NCI-H2171 treated with DMSO at 0.1 percent for 48 hours (cell line): ENCODE measurements around the gene CDH24.

Experiments
- DNase-seq: peaks from one replicate; lab custom pipeline; 2025; lab: John Stamatoyannopoulos, UW

The CDH24 gene, protein sequence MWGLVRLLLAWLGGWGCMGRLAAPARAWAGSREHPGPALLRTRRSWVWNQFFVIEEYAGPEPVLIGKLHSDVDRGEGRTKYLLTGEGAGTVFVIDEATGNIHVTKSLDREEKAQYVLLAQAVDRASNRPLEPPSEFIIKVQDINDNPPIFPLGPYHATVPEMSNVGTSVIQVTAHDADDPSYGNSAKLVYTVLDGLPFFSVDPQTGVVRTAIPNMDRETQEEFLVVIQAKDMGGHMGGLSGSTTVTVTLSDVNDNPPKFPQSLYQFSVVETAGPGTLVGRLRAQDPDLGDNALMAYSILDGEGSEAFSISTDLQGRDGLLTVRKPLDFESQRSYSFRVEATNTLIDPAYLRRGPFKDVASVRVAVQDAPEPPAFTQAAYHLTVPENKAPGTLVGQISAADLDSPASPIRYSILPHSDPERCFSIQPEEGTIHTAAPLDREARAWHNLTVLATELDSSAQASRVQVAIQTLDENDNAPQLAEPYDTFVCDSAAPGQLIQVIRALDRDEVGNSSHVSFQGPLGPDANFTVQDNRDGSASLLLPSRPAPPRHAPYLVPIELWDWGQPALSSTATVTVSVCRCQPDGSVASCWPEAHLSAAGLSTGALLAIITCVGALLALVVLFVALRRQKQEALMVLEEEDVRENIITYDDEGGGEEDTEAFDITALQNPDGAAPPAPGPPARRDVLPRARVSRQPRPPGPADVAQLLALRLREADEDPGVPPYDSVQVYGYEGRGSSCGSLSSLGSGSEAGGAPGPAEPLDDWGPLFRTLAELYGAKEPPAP

DNA sequence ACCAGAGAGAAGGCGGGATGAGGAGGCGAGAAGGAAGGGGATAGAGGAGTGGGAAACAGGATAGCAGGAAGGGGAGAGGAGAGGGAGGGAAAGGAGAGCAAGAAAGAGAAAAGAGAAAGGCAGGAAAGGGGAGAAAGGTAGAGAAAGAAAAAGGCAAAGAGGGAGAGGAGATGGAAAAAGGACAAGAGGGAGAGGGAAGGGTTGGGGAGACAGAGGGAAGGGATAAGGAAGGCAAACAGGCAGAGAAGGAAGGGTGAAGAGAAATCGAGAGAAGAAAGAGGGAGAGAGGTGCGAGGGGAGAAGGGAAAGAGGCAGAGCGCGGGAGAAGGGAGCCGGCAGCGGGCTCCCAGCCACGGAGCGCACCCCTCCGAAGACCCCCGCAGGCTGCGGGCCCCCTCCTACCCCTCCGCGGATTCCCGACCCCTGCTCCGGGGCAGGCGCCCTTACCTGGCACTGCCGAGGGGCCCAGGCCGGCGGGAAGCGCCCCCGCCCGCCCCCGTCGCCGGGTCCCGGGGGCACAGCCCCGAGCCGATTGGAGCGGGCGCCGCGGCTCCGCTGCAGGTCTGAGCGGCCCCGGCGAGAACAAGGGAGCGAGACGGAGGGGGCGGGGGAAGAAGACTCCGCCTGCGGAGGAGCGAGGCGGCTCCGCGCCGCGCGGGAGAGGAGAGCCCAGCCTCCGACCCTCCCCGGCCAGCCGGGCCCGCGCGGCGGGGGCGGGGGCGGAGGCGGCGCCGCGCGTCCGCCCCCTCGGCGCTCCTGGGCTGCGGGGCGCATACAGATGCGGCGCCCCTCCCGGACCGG lies at the start of gene CDH24:
TSS of gene CDH24 (minus strand) at position 565 of the 801 bp plus-strand sequence. CDS start 1,787 bp downstream, outside the sequence.
- no peak for DNase-seq

DNA sequence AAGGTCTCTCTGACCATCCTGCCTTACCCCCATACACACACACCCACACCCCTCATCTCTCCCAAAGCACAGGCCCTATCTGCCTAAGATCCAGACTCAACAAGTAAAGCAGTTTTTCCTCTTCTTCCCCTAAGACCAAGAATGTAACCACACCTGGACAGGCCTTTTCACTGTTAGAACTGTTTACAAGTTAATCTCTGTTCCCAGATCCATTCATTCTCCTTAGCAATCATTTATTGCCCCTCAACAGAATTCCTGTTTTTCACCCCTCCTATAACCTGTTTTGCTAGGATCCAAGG lies 49.4 kb upstream of the CDH24 start:
- no peak for DNase-seq

DNA sequence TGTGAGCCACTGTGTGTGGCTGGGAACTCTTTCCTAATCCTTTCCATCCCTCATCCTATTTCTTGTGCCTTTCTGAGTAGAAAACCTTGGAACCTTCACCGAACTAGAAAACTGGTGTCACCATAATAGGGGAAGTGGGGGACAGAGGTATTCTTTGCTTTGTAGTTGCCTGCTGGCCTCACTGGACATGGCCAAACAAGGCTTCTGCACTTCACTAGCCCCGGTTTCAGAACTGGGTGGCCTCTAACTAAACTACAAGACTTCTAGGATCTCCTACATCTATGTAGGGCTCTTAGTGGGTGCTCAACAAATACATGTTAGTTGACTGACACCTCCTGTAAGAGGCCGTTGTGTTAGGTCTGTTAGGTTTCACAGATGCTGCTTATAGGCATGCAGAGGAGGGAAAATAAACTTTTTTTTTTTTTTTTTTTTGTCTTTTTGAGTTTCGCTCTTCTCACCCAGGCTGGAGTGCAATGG lies 48.1 kb upstream of the CDH24 start:
- no peak for DNase-seq

DNA sequence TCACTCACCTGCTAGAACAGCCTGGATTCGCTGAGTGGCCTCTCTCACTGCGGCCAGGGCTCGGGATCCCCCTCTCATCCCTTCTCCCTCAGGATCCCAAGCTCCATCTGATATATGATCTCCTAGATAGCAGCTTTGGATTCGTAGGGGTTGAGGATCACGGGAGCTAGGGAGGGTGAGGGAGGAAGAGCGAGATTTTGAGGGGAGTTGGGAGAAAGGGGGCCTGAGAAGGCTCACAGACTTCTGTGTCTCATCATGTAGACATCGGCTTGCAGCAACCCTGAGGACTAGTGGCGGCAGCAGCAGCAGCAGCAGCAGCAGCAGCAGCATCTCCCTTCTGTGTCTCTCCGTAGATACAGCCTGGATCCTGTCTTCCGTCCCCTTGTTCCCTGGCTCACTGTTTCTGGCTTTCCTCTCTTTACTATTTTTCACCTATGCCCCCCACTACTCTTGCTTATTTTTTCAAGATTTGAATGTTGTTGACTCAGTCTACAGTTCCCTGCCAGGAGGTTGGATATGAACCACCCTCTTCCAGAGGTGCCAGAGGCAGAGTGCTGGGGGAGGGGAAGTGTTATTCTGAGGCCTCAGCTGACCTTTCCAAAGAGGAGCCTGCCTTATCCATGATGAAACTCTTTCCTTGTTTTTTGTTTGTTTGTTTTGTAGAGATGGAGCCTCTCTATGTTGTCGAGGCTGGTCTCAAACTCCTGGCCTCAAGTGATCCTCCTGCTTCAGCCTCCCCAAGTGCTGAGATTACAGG lies 47.4 kb upstream of the CDH24 start, which contains the start of gene CIROP:
TSS of gene CIROP (minus strand) at position 399 of the 757 bp plus-strand sequence. CDS start at position 330, 69 bp downstream.
- DNase-seq: no peak

DNA sequence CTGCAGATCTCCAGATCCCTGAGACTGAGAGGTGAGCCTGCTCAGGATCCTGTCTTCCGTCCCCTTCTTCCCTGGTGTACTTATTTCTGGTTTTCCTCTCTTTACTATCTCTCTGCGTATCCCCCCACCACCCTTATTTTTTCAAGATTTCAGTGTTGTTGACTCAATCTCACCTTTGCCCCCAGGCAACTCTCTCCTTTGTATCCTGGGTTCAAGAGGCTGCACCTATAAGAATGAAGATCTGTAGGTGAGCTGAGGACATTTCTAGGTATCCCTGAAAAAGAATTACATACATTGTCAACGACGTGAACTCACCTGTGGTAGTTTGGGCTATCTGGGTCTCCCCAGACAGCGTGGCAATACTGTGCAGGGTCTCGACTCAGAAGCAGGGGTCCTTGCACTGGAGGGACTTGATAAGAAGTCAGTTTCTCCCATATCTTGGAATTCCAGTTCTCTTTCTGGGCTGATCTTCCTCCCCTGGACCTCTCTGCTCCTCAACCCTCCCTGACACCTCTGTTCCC lies 46.8 kb upstream of the CDH24 start:
- DNase-seq: no peak

DNA sequence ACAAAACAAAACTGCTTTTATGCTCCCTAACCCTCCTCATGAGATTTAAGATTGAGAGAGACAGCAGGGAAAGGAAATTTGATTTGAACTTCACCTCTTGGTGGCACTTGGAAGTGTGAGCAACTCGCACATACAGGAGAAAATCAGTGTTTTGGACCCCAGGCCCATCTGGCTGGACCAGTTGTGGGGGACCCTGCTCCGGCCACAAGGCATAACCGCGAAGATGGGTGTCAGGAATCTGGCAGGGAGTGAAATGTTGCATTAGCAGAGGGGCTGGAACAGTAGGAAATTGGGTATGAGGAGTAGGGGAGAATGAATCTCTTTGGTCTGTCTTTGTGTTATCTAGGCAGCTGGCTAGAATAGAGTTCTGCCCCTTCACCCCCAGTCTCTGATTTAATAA lies 46.3 kb upstream of the CDH24 start:
- DNase-seq: no peak

DNA sequence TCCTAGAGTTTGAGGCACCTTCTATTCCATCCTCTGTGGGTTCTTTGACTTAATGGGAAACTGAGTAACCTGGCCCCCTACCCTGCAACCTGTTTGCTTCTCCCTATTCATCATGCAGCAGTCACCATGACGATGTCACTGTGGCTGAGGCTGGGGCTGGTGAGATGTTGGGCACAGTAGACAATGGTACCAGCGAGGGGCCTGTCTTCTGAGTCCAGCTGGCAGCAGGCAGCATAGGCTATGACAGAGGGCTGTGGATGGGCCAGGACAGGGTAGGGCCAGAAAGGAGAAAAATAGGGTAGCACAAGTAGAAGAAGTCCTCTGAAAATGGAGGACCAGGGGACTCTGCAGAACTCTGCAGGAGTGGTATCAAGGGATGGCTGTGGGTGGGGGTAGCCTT lies 45.5 kb upstream of the CDH24 start:
- no peak for DNase-seq

DNA sequence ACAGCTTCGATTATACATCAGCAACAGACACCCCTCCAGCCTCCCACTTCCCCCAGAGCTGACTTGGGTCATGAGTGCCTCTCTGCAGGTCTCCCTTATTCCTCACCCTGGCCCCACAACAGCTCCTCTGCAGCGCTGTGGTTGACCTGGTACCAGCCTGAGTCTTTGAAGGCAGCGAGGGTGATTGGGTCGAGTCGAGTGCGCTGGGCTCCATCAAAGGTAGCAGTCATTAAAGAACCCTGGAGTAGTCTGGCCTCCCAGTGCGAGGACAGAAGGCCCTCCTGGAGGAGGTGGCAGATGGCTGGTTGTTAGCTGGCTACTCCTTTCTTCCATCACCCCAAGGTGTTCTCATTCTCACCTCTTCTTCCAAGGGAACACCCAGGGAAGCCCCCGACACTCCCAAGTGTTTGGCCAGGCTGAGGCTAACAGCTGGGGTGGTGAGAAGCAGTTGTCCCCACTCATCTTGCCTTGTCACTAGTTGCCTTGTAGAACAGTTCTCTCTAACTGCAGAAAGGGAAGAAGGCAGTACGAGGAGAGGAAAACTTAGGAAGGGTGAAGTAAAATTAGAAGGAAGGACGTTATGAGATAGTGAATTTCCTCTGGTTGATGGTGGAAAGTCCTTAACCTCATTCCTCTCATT lies 44.8 kb upstream of the CDH24 start:
- no peak for DNase-seq

DNA sequence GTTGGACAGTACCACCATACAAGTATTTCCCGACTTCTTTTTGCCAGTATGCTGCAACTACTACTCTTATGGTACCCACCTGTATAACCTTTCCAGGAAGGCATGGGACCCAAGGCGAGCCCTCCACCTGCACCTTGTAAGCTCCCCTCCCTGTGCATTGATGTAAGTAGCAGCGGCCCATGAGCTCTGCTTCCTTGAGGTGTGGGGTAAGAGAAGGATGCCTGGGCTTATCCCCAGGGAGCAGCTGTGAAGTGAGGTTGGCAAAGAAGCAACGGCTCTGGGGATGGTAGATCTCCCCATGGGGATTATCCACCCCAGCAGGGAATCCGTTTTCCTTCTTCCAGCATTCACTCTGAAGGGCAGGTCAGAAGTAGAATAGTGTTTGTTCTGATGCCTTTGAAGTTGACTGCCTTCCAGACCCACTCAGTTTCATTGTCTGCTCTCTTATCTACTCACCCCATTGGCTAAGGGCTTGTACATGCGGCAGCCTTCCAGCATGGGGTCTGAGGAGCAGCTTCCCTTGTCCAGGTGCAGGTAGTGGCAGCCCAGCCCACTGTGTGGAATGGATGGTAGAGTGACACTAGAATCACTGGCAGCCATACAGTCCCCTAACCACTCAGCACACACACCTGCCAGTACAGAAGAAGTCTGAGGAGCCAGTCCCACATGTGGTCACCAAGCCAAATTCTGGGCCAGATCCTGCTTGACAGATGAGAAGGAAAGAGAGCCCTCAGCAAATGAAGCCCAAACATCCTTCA lies 44.1 kb upstream of the CDH24 start:
- DNase-seq: no peak

DNA sequence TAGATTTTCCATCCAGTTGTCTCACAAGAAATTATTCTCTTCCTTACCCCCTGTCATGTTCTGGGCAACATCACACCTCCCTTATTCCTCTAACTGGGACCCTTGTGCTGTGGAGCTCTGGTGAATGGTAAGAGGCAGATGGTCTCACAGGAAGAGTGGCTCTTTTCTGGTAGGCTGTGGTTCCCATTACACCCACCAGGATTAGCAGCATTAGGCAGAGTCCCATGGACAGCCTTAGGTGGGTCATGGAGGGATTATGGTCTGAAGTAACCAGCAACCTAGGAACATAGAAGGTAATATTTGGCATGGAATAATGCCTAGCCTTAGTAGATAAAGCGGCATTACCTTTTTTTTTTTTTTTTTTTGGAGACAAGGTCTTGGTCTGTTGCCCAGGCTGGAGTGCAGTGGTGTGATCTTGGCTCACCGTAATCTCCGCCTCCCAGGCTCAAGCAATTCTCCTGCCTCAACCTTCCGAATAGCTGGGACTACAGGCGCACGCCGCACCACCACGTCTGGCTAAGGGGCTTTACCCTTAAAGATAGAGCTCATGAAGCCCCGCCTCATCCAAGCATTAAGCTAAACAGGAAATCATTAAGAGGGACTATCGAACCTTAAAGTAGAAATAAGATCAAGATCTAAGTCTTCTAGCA lies 42.0 kb upstream of the CDH24 start:
- no peak for DNase-seq

DNA sequence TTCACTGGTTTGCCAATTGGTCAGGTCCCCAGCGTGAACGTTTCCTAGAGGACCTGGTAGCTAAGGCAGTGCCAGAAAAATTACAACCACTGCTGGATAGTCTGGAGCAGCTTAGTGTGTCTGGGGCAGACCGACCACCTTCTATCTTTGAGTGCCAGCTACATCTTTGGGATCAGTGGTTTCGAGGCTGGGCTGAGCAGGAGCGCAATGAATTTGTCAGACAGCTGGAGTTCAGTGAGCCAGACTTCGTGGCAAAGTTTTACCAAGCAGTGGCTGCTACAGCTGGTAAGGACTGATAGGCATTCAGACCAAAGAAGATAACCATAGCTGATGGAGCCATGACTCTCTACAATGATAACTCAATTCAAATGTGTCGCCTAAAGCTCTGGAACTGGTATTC lies 40.5 kb upstream of the CDH24 start:
- DNase-seq: no peak

DNA sequence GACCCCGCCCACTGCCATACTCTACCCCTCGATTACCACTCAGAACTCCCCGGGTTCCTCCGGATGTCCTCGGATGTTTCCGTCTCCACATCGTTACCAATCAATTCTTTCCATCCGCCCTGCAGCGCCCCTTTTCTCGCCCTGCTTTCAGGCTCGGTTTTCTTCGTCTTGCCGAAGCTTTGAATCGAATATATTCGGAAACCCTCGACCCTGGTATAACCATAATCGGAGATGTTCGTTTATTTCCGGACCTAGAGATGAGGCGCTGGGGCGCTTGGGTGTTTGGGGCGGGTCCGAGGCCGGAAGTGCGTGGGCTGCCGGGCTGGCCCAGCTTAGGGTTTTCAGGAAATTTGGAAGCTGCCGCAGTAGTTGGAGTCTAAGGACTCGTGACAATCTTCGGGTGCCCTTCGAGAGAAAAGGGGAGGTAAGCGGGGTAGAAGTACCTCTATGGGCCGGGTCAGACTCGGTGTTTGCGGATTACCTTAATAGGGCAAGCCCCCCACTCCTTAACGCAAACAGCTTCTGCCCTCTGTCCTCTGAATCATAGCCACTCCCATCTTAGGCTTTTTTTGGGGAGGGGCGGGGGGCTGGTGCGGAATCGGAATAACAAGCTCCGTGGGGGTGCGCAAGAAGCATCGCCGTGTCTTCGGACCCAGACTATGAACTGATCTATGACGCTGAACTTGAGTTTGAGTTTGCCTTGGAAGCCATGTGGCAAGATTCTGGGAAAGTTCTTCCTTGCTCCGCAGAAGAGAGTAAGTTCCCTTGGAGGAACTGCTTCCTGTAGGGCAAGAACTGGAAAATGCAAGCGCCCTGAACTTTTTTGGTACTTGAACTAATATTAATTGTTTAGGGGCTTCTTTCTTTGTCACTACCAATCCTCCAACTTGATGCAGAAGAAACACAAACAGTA lies 38.1 kb upstream of the CDH24 start, which contains the start of gene C14orf119:
TSS of gene C14orf119 (plus strand) at position 310 of the 913 bp plus-strand sequence. CDS start 2,154 bp downstream, outside the sequence.
- no peak for DNase-seq

DNA sequence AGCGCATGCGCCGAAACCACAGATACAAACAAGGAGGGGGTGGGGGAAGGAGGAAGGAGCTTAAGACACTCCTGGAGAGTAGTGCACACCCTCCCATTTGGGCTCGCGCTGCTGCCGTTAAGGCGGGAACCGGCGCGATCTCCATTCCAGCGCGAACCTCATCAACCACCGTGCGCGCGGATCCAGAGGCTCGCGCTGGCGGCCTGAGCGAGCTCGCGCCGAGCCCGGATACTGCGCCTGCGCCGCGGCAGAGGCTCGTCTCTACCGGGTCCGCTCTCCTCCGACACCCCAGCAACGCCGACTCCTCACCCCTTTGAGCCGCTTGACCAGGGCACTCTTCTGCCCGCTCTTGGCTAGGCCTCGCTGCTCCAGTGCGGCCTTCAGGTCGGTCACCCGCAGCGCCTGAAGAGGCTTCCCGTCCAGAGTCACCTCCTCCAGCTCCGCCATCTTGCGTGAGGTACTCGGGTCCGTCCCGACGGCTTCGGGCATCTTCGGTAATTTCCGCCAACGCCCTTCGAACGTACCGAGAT lies 37.4 kb upstream of the CDH24 start, which contains the start of gene ACIN1:
TSS of gene ACIN1 (minus strand) at position 471 of the 530 bp plus-strand sequence. CDS start at position 447, 24 bp downstream.
- no peak for DNase-seq

DNA sequence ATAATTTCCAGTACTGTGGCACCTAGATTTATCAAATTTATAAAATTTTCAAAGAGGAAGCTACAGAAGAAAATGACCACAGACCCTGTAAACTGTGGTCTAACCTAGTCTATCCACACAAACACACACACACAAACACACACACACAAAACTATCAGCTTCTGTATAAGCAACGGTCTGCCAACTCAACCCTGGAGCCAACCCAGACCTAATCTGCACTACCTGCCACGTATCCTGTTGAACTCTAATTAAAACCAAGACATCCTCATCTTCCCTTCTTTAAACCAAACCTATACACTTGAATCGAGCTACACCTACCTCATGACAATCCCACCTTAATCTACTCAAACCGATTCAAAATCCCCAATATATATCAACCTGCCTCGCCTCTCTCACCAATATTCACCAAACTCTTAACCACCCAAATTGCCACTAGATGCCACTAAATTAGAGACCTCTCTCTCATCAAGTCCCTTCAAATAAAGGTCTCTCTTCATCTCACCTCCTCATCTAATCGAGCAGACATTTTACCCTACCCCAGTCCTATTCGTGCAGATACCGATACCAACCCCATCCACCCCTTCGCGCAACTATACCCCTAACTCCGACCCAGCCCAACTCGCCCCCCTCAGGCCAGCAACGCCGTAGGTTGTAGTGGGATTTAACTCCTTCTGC lies 36.8 kb upstream of the CDH24 start:
- no peak for DNase-seq

DNA sequence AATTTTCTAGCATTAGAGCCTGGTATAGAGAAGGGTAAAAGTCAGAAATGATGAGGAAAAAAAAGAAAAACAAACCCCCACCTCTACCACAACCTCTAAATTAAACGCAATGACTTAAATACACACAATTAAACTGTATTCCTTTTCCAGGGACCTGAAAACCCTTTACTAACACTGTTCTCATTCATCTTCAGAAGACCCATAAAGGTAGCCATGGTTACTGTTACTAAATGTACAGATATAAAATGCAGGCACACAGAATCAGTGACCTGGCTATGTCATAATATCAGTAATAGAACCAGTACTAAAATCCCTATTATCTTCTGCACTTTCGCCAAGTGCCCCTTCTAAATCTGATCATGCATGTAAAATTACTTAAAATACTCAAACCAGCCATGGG lies 36.2 kb upstream of the CDH24 start:
- no peak for DNase-seq

DNA sequence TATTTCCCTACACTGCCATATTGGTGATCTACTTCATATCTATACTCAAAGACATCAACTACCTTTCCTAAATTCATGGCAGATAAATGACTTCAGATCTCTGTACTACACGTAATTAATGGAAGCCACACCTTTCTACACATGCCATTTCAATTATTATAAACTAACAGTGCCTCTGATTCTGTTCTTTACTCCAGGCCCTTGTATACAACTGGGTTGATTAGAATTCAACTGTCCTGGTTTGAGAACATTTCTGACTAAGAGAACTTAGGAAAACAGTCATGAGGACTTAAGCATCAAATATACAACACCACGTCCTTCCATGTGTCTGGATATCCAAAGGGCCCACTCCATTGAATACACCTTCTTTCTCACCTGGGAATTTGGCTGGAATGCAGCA lies 35.8 kb upstream of the CDH24 start:
- DNase-seq: no peak
